Breast epithelium (tissue), 4 donors: Measurements from ENCODE around the gene CDRT15L2. TPM values are rescaled to one million over a fixed set of nuclear protein-coding genes. Genes with fewer than 3 reads are reported as not detected.
"Not testable (repeated sequence)": the region's sequence is repeated elsewhere in the genome, so short reads cannot be mapped to it uniquely, and the experiment has no call there.

ENCODE experiments used
- DNase-seq, 2 donors: peaks; one replicate each; pipeline ENCODE4 v3.0.0-alpha.2; 2019; ENCODE audit warnings: low spot score in 2 of 2
- H3K27ac ChIP-seq, 2 donors: fragments of 200-600 bp; sonication (generic) in 1 of 2; one replicate each; pipeline ENCODE4 v1.5.1; 2016 to 2019; ENCODE audit warnings: mild to moderate bottlenecking in 1 of 2
- H3K27me3 ChIP-seq, 2 donors: fragments of 200-600 bp; sonication (generic) in 1 of 2; one replicate each; pipeline versions ENCODE4 v1.5.1 to v1.6.0; 2017 to 2019; ENCODE audit warnings: control low read depth in 1 of 2, mild to moderate bottlenecking in 1 of 2
- H3K36me3 ChIP-seq: fragments of 200-600 bp; one replicate; pipeline ENCODE4 v1.5.1; 2019
- H3K4me1 ChIP-seq, 2 donors: fragments of 200-600 bp; sonication (generic); one replicate each; pipeline ENCODE4 v1.5.1; 2016 to 2019; ENCODE audit warnings: control low read depth in 1 of 2
- H3K4me3 ChIP-seq, 3 donors: fragments of 200-600 bp; sonication (generic); 1 replicate in 2 of 3; 2 replicates in 1 of 3; pipeline ENCODE4 v1.5.1; 2016 to 2019; ENCODE audit warnings: mild to moderate bottlenecking in 3 of 3, moderate library complexity in 2 of 3
- H3K9me3 ChIP-seq, 2 donors: fragments of 200-600 bp; sonication (generic) in 1 of 2; one replicate each; pipeline ENCODE4 v1.5.1; 2016 to 2019; ENCODE audit warnings: control low read depth in 1 of 2
- POLR2A ChIP-seq: fragments of 450-650 bp; IDR thresholded peaks from one replicate; pipeline ENCODE4 v1.6.1; 2016; ENCODE audit warnings: antibody characterized with exemption, mild to moderate bottlenecking, moderate library complexity
- POLR2AphosphoS5 ChIP-seq, 3 donors: sonication (generic); formaldehyde crosslinking; IDR thresholded peaks; one replicate each; pipeline ENCODE4 v1.6.1; 2017; ENCODE audit warnings: antibody characterized with exemption in 3 of 3
- intact Hi-C: fragments of 100-400 bp; cut with DNase I; formaldehyde crosslinking; loops from one replicate; pipeline ENCODE4 v1.15.1; 2023; ENCODE audit warnings: low total_unique reads
- total RNA-seq, 3 donors: library from RNA; depleted of rRNA; stranded (reverse); fragments of >200 nt; gene quantifications; one replicate each; pipeline ENCODE4 v1.1.0, GENCODE V29; 2016
- TF ChIP-seq, protein P1 (sequence below), 3 donors: fragments of 450-650 bp; IDR thresholded peaks; one replicate each; pipeline ENCODE4 v1.5.1; 2016 to 2017; ENCODE audit warnings: antibody characterized with exemption in 3 of 3, mild to moderate bottlenecking in 3 of 3, moderate library complexity in 3 of 3

Gene CDRT15L2
- total RNA-seq, 3 donors from 2014 or later: not detected

- Histone ChIP-seq H3K27ac (no peak overlapping the region), H3K9me3 (no peaks in the 10 kb centered on the region), H3K4me1 (no peaks in the 10 kb centered on the region), H3K36me3 (no peaks in the 10 kb centered on the region), H3K27me3 (no peaks in the 10 kb centered on the region), H3K4me3 (no peak overlapping the region)
- TF ChIP-seq, protein P1, sequence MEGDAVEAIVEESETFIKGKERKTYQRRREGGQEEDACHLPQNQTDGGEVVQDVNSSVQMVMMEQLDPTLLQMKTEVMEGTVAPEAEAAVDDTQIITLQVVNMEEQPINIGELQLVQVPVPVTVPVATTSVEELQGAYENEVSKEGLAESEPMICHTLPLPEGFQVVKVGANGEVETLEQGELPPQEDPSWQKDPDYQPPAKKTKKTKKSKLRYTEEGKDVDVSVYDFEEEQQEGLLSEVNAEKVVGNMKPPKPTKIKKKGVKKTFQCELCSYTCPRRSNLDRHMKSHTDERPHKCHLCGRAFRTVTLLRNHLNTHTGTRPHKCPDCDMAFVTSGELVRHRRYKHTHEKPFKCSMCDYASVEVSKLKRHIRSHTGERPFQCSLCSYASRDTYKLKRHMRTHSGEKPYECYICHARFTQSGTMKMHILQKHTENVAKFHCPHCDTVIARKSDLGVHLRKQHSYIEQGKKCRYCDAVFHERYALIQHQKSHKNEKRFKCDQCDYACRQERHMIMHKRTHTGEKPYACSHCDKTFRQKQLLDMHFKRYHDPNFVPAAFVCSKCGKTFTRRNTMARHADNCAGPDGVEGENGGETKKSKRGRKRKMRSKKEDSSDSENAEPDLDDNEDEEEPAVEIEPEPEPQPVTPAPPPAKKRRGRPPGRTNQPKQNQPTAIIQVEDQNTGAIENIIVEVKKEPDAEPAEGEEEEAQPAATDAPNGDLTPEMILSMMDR (IDR thresholded peaks at IDR 0.05): no peak
- TF ChIP-seq POLR2AphosphoS5 (IDR thresholded peaks at IDR 0.05) (no peak), POLR2A (no peak)
- DNase-seq: no peak
- intact Hi-C loops: no loop called here
Measured at GRCh38 chr17:20613248-20613647, 33.7 kb downstream of the CDRT15L2 start.

- intact Hi-C loops: no loop called here
- no peak for DNase-seq
- TF ChIP-seq POLR2A (no peak), POLR2AphosphoS5 (IDR thresholded peaks at IDR 0.05) (no peak)
- TF ChIP-seq, protein P1 (IDR thresholded peaks at IDR 0.05): no peak
- no peaks in the 10 kb centered on the region for H3K36me3 ChIP-seq
- no peaks in the 10 kb centered on the region for H3K4me1 ChIP-seq
- H3K27ac ChIP-seq: no peak overlapping the region
- no peak overlapping the region for H3K4me3 ChIP-seq
- H3K27me3 ChIP-seq: no peaks in the 10 kb centered on the region
- no peaks in the 10 kb centered on the region for H3K9me3 ChIP-seq
Measured at GRCh38 chr17:20613905-20614304, 34.4 kb downstream of the CDRT15L2 start.

DNA sequence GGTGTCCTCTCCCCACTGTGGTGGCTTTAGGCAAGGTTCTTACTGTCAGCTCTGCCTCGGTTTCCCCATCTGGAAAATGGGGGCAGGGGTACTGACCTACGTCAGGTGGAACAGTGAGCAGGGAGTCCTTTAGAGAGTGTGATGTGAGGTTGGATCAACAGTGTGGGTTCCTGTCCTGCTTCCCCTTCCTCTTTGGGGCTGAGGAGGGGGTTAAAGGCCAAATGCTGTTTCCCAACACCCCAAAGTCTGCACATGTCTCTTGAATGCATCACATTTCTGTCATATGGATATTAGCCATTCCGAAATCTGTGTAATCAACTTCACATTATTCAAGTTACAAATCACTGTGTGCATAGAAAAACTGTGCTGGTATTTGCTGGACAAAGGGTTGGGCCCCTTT, 35.9 kb downstream of the CDRT15L2 start:
- DNase-seq, H3K9me3 ChIP-seq, H3K27ac ChIP-seq, H3K4me1 ChIP-seq, H3K36me3 ChIP-seq, H3K4me3 ChIP-seq, intact Hi-C loops, H3K27me3 ChIP-seq: not testable (repeated sequence)

Other genes starting within 250 kb of the CDRT15L2 start
- under 1 TPM in 1 of 3 donors, not detected in 2; 0.33 TPM for gene LGALS9B, start 112.2 kb upstream of the CDRT15L2 start, total RNA-seq